NB4 (cell line): Measurements from ENCODE around the gene NKD1.

Experiments
- DNase-seq: peaks from one replicate; pipeline ENCODE4 v3.0.0; 2010; ENCODE audit warnings: low read depth
- H3K4me3 ChIP-seq: one replicate; pipeline ENCODE4 v1.5.1; 2011; ENCODE audit warnings: mild to moderate bottlenecking, low read depth, low read length, moderate library complexity
- CTCF ChIP-seq: IDR thresholded peaks from one replicate; pipeline ENCODE4 v1.5.1; 2012; ENCODE audit warnings: low read depth, low read length
- MAX ChIP-seq: IDR thresholded peaks from 2 replicates; pipeline ENCODE4 v1.6.1; 2011; ENCODE audit warnings: low read depth, low read length
- MYC ChIP-seq: IDR thresholded peaks from 2 replicates; pipeline ENCODE4 v1.6.1; 2011; ENCODE audit warnings: low read depth, low read length
- POLR2A ChIP-seq: IDR thresholded peaks from 2 replicates; pipeline ENCODE4 v1.6.1; 2011; ENCODE audit warnings: mild to moderate bottlenecking; ENCODE audit not compliant: insufficient read length; ENCODE audit errors: extremely low read depth

The NKD1 gene

GRCh38 chr16:50605733-50606430 is 57.7 kb downstream of the NKD1 start:
- H3K4me3 ChIP-seq: no peak overlapping the region
- TF ChIP-seq POLR2A (no peak), MAX (no peak)
- no peak for DNase-seq

- DNase-seq: no peak
- TF ChIP-seq MAX (no peak), POLR2A (no peak), CTCF (no peak), MYC (no peak)
Measured at GRCh38 chr16:50606431-50607050, 58.3 kb downstream of the NKD1 start.

GRCh38 chr16:50607051-50607431 is 58.8 kb downstream of the NKD1 start:
- H3K4me3 ChIP-seq: no peak overlapping the region
- no peak for DNase-seq
- TF ChIP-seq CTCF (no peak), MYC (no peak), POLR2A (no peak), MAX (no peak)

More at GRCh38 chr16:50606431-50607050, 58.3 kb downstream of the NKD1 start:
- H3K4me3 ChIP-seq: no peak overlapping the region

DNA sequence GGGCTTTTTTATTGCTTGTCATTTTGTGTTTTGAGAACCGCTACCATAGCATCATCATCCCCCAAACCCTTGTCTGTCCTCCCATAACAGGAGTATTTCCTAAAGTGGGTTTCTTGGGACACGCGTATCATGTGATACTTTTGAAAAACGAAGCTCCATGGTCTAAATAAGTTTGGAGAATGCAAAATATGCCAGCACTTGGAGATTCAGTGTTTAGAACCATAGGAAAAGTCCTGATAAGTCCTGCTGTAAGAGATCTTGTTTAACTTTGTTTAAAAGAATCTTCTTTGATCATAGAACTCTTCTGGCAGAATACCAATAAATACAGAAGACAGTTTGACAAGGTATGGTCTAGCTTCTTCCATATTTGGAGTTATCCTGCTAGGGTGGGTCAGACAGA is 59.3 kb downstream of the NKD1 start:
- no peak for DNase-seq
- no peak overlapping the region for H3K4me3 ChIP-seq
- TF ChIP-seq MAX: no peak
- TF ChIP-seq MYC: no peak
- TF ChIP-seq CTCF: no peak
- TF ChIP-seq POLR2A: no peak

DNA sequence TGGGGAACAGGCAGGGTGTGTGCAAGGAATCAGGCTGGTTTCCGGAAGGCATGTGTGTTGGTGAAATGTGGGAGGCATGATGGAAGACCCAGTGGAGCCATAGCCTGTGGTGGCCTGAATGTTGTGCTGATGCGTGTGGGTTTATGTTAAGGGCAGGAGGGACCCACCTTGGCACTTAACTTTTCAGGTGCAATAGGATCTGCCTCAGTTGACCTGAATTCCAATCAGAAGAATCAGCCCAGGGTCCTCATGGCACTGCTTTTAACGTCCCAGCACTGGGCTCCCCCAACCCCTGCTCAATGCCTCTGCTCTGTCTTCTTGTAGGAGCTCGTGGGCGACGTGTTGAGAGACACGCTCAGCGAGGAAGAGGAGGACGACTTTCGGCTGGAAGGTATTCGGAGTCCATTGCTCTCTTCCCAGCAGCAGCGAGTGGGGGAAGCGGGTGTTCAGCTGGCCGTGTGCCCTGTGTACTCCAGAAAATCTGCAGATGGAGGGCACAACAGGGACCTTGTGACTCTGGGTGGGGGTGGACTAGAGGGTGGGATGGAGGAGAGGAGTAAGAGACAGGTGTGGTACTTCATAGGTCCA is 59.9 kb downstream of the NKD1 start:
- no peak for TF ChIP-seq CTCF
- TF ChIP-seq POLR2A: no peak
- no peak for TF ChIP-seq MAX
- TF ChIP-seq MYC: no peak
- no peak overlapping the region for H3K4me3 ChIP-seq
- DNase-seq: no peak

- no peak for DNase-seq
- no peak for TF ChIP-seq POLR2A
- no peak for TF ChIP-seq MAX
- TF ChIP-seq CTCF: no peak
- no peak for TF ChIP-seq MYC
- H3K4me3 ChIP-seq: no peak overlapping the region
Measured at GRCh38 chr16:50609049-50609448, 60.9 kb downstream of the NKD1 start.
